Lower leg skin (tissue), 4 donors: ENCODE data around the gene MUC22. TPM values are rescaled to one million over a fixed set of nuclear protein-coding genes. Genes with fewer than 3 reads are reported as not detected.

Experiments
- DNase-seq, 2 donors: peaks; one replicate each; pipeline ENCODE4 v3.0.0-alpha.2; 2019; ENCODE audit warnings: low spot score in 2 of 2
- H3K4me3 ChIP-seq: fragments of 200-600 bp; sonication (generic); 2 replicates; pipeline ENCODE4 v1.5.1; 2017; ENCODE audit warnings: mild to moderate bottlenecking, low read depth; ENCODE audit not compliant: poor library complexity, severe bottlenecking
- CTCF ChIP-seq, 3 donors: fragments of 450-650 bp; IDR thresholded peaks; one replicate each; pipeline ENCODE4 v1.5.1; 2016; ENCODE audit warnings: antibody characterized with exemption in 3 of 3, mild to moderate bottlenecking in 3 of 3, moderate library complexity in 2 of 3
- POLR2A ChIP-seq, 2 donors: fragments of 450-650 bp; IDR thresholded peaks; one replicate each; pipeline ENCODE4 v1.6.1; 2016 to 2017; ENCODE audit warnings: antibody characterized with exemption in 2 of 2, mild to moderate bottlenecking in 1 of 2, moderate library complexity in 1 of 2
- WGBS, 2 donors: methylation state at CpG; one replicate each; pipeline ENCODE4 v1.1.5; 2018; 5-methylcytosine and 5-hydroxymethylcytosine counted together
- intact Hi-C: fragments of 100-400 bp; cut with DNase I; formaldehyde crosslinking; loops from one replicate; pipeline ENCODE4 v1.15.0; 2023; ENCODE audit warnings: low total_unique reads
- total RNA-seq, 4 donors: library from RNA; depleted of rRNA; stranded (reverse); fragments of >200 nt; gene quantifications; one replicate each; pipeline ENCODE4 v1.1.0, GENCODE V29; 2016

Gene MUC22
- total RNA-seq, 4 donors from 2014 or later = not detected

- intact Hi-C loops = no loop called here
- TF ChIP-seq CTCF (IDR thresholded peaks at IDR 0.05) = no peak
- TF ChIP-seq POLR2A (IDR thresholded peaks at IDR 0.05) = no peak
- 80 to 82% methylated on average over 4 of the region's 4 CpGs for WGBS, 2 donors
- no peak overlapping the region for H3K4me3 ChIP-seq
- no peak for DNase-seq
Observed at GRCh38 chr6:31025595-31025994, 15.3 kb downstream of the MUC22 start.

- H3K4me3 ChIP-seq = no peak overlapping the region
- no peak for DNase-seq
- TF ChIP-seq POLR2A (IDR thresholded peaks at IDR 0.05) (no peak), CTCF (IDR thresholded peaks at IDR 0.05) (no peak)
- intact Hi-C loops = no loop called here
- WGBS, 2 donors = 76 to 88% methylated on average over 6 of the region's 6 CpGs
Observed at GRCh38 chr6:31031095-31031494, 20.8 kb downstream of the MUC22 start.

GRCh38 chr6:31033075-31033474, 22.8 kb downstream of the MUC22 start:
- DNase-seq = no peak
- WGBS, 2 donors = 91 to 96% methylated on average over 4 of the region's 4 CpGs
- no peak for TF ChIP-seq CTCF (IDR thresholded peaks at IDR 0.05)
- TF ChIP-seq POLR2A (IDR thresholded peaks at IDR 0.05) = no peak
- no peak overlapping the region for H3K4me3 ChIP-seq
- intact Hi-C loops = no loop called here

GRCh38 chr6:31035862-31036497, 25.7 kb downstream of the MUC22 start:
- TF ChIP-seq CTCF (IDR thresholded peaks at IDR 0.05) = no peak
- no peak for TF ChIP-seq POLR2A (IDR thresholded peaks at IDR 0.05)
- WGBS, 2 donors = 66 to 73% methylated on average over 4 of the region's 4 CpGs
- no peak overlapping the region for H3K4me3 ChIP-seq
- no peak for DNase-seq
- intact Hi-C loops = no loop called here

GRCh38 chr6:31037169-31037568, 26.9 kb downstream of the MUC22 start:
- H3K4me3 ChIP-seq = no peak overlapping the region
- DNase-seq = peak in 1 of 2 donors; percentile 23
- 77 to 79% methylated on average over 7 of the region's 7 CpGs for WGBS, 2 donors
- TF ChIP-seq CTCF (IDR thresholded peaks at IDR 0.05) = no peak
- no peak for TF ChIP-seq POLR2A (IDR thresholded peaks at IDR 0.05)
- intact Hi-C loops = no loop called here

GRCh38 chr6:31037682-31038081, 27.4 kb downstream of the MUC22 start:
- no peak overlapping the region for H3K4me3 ChIP-seq
- 44% methylated on average over 3 of the region's 3 CpGs for WGBS, 2 donors
- no peak for TF ChIP-seq CTCF (IDR thresholded peaks at IDR 0.05)
- DNase-seq = no peak
- intact Hi-C loops = no loop called here
